ENCODE data around the gene B3GALT5.
A peak's percentile ranks its signal among the peaks of the same experiment; 100 is the strongest.

B3GALT5 gene

DNA sequence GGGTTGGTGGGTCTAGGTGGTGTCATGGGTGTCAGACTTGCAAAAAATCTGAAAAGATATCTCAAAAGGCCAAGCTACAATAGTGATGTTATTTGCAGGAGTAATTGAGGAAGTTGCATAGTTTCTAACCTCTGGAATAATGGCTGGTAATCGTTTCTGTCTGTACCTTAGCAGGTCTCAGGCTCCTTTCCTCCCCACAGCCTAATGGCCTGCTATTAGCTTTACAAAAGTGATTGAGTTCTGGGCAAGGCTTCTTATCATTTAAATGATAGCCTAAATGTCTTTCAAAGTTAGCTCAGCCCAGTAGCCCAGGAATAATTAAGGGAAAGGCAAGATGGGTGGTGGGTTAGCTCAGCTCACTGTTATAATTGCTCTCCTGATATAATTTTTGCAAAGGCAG, 94.6 kb downstream of the B3GALT5 start:
- no peak for DNase-seq

GRCh38 chr21:39710866-39711265, 98.1 kb downstream of the B3GALT5 start:
- DNase-seq: no peak

DNA sequence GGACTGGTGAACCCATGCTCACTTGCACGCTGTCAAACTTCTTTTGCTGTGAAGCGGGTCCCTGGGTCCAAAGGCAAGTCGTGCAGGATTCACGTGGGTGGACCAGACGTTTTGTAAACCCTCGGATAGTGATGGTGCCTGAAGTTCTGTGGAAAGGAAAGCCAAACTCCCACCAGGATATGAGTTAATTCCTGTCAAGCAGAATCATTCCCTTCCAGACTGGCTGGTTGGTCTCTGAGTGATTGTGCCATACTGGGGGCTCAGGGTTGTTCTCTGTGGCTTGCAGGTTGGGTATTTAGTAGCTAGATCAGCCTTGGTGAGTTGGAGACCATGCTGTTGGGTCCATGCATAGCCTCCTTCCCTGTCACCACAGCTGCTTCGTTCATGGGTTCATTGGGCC, 99.5 kb downstream of the B3GALT5 start:
- no peak for DNase-seq

DNA sequence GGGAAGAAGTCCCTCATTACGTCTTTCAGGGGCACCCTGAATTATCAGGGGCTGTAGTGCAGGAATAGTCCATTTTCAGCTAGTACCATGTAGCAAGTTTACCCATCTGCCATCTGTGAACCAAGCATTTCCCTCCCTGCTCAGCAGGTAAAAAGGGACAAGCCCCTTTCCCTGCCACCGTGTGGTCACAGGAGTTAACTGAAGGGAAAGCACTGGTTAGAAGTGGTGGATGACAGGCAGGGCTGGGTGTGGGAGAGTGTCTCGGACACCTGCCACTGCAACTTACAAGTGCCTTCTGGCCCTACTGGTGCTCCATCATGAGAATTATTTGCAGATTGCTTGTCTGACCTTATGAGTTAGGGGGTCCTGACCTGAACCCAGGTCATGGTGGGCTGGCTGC, 100.2 kb downstream of the B3GALT5 start:
- peak; percentile 58 to 73 for DNase-seq

DNA sequence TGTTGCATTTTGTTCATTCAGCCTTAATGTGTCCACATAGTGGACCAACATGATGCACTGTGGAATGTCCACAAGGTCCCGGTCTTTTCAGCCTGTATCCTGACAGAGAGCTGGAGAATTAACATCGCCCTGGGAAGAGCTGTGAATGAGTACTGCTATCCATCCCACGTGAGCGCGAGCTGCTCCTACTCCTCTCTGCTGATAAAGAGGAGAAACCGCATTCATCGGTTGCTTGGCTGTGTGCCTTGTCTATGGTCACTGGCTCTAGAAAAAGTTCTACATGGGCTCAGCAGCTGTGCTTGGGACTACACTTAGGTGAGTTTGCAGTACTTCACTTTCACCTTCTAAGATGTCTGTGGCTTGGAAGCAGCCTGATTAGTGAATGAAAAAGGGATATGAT, 101.2 kb downstream of the B3GALT5 start:
- DNase-seq: no peak

- peak in 1 of 2 experiments; percentile 15 for DNase-seq
These were observed 101.6 kb downstream of the B3GALT5 start for GRCh38 chr21:39714331-39714730.

DNA sequence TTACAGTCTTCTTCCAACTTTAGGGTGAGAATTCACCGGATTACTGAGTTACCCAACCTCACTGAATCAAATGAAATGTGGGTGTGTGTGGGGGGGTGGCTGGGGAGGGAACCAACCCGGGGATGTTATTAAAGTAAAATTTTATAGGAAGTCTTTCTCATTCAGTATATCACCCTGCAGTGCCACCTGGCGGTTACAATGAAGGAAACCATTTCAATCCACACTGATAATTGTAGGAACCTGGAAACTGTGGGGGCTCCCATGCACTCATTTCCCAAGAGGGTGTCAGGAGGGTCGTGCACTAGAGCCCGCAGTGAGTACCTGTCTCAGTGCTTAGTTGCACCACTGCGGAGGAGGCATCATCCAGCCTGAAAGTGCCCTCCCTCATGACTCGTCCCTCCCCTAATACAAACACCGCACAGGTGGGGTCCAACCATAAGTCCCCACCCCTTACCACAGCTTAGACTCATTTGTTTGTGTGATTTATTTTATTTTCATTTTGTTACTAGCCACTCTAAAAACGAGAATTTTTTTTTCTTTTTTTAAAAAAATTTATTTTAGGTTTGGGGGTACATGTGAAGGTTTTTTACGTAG, 103.2 kb downstream of the B3GALT5 start:
- peak; percentile 27 to 70 for DNase-seq

DNA sequence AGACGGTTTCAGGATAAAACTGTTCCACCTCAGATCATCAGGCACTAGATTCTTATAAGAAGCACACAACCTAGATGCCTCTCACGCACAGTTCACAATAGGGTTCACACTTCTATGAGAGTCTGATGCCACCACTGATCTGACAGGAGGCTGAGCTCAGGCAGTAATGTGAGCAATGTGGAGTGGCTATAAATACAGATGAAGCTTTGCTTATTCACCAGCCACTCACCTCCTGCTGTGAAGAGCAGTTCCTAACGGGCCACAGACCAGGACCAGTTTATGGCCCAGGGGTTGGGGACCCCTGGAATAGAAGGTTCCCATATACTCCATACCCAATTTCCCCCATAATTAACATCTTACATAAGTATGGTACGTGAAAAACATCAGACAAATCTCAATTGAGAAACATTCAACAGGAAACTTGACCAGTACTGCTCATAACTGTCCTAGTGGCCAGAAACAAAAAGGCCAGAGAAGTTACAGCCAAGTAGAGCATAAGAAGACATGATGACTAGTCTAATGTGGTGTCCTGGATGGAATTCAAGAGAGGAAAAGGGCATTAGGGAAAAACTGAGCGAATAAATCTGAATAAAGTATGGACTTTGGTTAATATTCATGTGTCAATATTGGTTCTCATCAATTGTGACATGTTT, 107.5 kb downstream of the B3GALT5 start:
- no peak for DNase-seq

DNA sequence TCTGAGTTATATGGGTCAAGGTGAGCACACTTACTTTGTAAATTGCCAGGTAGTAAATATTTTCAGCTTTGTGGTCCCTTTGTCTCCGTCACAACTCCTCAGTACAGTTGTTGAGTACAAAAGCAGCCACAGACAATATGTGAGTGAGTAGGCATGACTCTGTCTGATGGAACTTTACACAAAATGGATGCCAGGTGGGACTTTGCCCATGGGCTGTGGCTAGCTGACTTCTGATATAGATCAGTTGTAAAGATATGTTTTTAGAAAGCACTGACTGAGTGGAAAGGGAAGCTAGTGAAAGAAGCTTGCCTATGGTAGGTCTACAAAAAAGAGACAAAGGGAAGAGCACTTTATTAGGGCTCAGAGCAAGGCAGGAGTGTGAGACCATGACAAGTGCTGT, 109.1 kb downstream of the B3GALT5 start:
- no peak for DNase-seq

Measured in NCI-H526 (cell line).